Hepatocyte (in vitro differentiated cells): ENCODE results near the gene FBLL1. TPM values are rescaled to one million over a fixed set of nuclear protein-coding genes. Genes with fewer than 3 reads are reported as not detected.

ENCODE experiments used
- DNase-seq: peaks from one replicate; pipeline ENCODE4 v3.0.0-alpha.2; 2016; ENCODE audit warnings: low spot score
- H2AFZ ChIP-seq: fragments of 200-600 bp; sonication (generic); 2 replicates; pipeline ENCODE4 v1.6.0; 2016; ENCODE audit warnings: antibody characterized with exemption, mild to moderate bottlenecking
- H3K27ac ChIP-seq: fragments of 200-600 bp; sonication (generic); 2 replicates; pipeline ENCODE4 v1.5.1; 2016; ENCODE audit warnings: mild to moderate bottlenecking
- H3K27me3 ChIP-seq: fragments of 200-600 bp; sonication (generic); 2 replicates; pipeline ENCODE4 v1.6.1; 2016
- H3K36me3 ChIP-seq: fragments of 200-600 bp; sonication (generic); replicated peaks from 2 replicates; pipeline ENCODE4 v1.5.1; 2016; ENCODE audit warnings: low read depth; ENCODE audit not compliant: insufficient read depth
- H3K4me1 ChIP-seq: fragments of 200-600 bp; sonication (generic); 2 replicates; pipeline ENCODE4 v1.5.1; 2016; ENCODE audit warnings: mild to moderate bottlenecking, moderate library complexity; ENCODE audit not compliant: insufficient read depth
- H3K4me2 ChIP-seq: fragments of 200-600 bp; sonication (generic); 2 replicates; pipeline ENCODE4 v1.6.0; 2016
- H3K4me3 ChIP-seq: fragments of 200-600 bp; sonication (generic); 2 replicates; pipeline ENCODE4 v1.5.1; 2016; ENCODE audit warnings: mild to moderate bottlenecking
- H3K79me2 ChIP-seq: fragments of 200-600 bp; sonication (generic); 2 replicates; pipeline ENCODE4 v1.6.0; 2017; ENCODE audit warnings: mild to moderate bottlenecking
- H3K9me2 ChIP-seq: fragments of 200-600 bp; sonication (generic); replicated peaks from 2 replicates; pipeline ENCODE4 v1.6.0; 2017; ENCODE audit warnings: mild to moderate bottlenecking; ENCODE audit not compliant: insufficient read depth
- H3K9me3 ChIP-seq: fragments of 200-600 bp; sonication (generic); 2 replicates; pipeline ENCODE4 v1.5.1; 2016; ENCODE audit warnings: low read depth, mild to moderate bottlenecking
- H4K20me1 ChIP-seq: fragments of 200-600 bp; sonication (generic); 2 replicates; pipeline ENCODE4 v1.6.0; 2016; ENCODE audit warnings: mild to moderate bottlenecking; ENCODE audit not compliant: insufficient read depth, poor library complexity, severe bottlenecking
- EZH2 ChIP-seq: fragments of 200-600 bp; sonication (generic); IDR thresholded peaks from 2 replicates; pipeline ENCODE4 v1.6.1; 2016; ENCODE audit warnings: antibody characterized with exemption, mild to moderate bottlenecking, borderline replicate concordance
- EZH2phosphoT487 ChIP-seq: fragments of 200-600 bp; sonication (generic); IDR thresholded peaks from one replicate; pipeline ENCODE4 v1.6.1; 2018; ENCODE audit warnings: antibody characterized with exemption, mild to moderate bottlenecking, low read depth, moderate library complexity; ENCODE audit not compliant: unreplicated experiment, severe bottlenecking
- WGBS: methylation state at CpG from one replicate; pipeline ENCODE4 v1.1.6; 2016; ENCODE audit warnings: low lambda C conversion rate; ENCODE audit errors: missing lambda C conversion rate; 5-methylcytosine and 5-hydroxymethylcytosine counted together
- polyA plus RNA-seq: library from polyadenylated mRNA; unstranded; fragments of >200 nt; fragmentation: Nextera tagmentation; extraction: Ambion mirVana; gene quantifications from 2 replicates; pipeline ENCODE4 v1.2.1, GENCODE V29; 2016
- total RNA-seq: library from RNA; depleted of rRNA; stranded (reverse); fragments of >200 nt; gene quantifications from 2 replicates; pipeline ENCODE4 v1.2.3, GENCODE V29; 2014
- TF ChIP-seq, protein P1 (sequence below): fragments of 200-600 bp; sonication (generic); IDR thresholded peaks from 2 replicates; pipeline ENCODE4 v1.5.1; 2016; ENCODE audit warnings: antibody characterized with exemption, mild to moderate bottlenecking; ENCODE audit not compliant: poor library complexity

FBLL1 gene
- total and polyA plus RNA-seq, 2 experiments from 2014 or later, result 1.7 to 2.4 TPM

DNA sequence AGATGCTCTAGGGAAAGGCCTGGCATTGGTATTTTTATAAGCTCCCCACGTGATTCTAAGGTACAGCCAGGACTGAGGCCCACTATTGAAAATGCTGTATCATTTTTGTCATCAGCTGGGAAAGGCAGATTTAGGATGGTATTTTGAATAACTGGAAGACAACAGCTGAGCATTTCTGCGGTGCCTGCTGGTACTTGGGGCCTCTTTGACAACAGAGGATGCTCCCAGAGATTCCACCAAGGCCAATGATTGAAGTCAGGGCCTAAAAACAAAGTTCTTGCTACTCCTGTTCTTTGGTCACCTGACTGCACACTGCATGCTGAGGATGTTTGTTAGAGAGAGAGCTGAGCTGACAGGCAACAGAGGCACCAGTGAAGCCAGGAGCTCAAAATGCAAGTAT lies 8.1 kb downstream of the FBLL1 start:
- H2AFZ ChIP-seq, result no peak overlapping the region
- no peaks in the 10 kb centered on the region for H3K79me2 ChIP-seq
- H3K36me3 ChIP-seq, result no peaks in the 10 kb centered on the region
- no peak for DNase-seq
- no peaks in the 10 kb centered on the region for H3K9me2 ChIP-seq
- H3K27ac ChIP-seq, result no peak overlapping the region
- WGBS, result 53% methylated on average over 2 of the region's 2 CpGs
- H3K4me3 ChIP-seq, result no peak overlapping the region
- no peaks in the 10 kb centered on the region for H3K9me3 ChIP-seq
- no peak for TF ChIP-seq EZH2
- TF ChIP-seq EZH2phosphoT487, result no peak
- TF ChIP-seq, protein P1, sequence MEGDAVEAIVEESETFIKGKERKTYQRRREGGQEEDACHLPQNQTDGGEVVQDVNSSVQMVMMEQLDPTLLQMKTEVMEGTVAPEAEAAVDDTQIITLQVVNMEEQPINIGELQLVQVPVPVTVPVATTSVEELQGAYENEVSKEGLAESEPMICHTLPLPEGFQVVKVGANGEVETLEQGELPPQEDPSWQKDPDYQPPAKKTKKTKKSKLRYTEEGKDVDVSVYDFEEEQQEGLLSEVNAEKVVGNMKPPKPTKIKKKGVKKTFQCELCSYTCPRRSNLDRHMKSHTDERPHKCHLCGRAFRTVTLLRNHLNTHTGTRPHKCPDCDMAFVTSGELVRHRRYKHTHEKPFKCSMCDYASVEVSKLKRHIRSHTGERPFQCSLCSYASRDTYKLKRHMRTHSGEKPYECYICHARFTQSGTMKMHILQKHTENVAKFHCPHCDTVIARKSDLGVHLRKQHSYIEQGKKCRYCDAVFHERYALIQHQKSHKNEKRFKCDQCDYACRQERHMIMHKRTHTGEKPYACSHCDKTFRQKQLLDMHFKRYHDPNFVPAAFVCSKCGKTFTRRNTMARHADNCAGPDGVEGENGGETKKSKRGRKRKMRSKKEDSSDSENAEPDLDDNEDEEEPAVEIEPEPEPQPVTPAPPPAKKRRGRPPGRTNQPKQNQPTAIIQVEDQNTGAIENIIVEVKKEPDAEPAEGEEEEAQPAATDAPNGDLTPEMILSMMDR, result no peak
- H4K20me1 ChIP-seq, result no peaks in the 10 kb centered on the region
- no peaks in the 10 kb centered on the region for H3K4me1 ChIP-seq
- no peaks in the 10 kb centered on the region for H3K27me3 ChIP-seq
- H3K4me2 ChIP-seq, result no peak overlapping the region

DNA sequence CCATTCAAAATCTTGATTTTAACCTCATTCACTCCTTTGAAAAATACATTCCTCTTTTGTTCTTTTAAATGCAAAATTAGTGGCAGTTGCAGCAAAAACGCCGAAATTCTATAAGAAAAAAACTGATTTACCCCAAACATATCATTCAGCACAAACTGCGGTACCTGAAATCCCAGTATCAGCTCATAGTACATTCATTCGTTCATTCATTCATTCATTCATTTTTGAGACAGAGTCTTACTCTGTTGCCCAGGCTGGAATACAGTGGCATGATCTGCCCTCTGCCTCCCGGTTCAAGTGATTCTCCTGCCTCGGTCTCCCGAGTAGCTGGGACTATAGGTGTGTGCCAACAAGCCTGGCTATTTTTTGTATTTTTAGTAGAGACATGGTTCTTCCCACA lies 20.4 kb downstream of the FBLL1 start:
- TF ChIP-seq, protein P1, result no peak
- TF ChIP-seq EZH2, result no peak
- TF ChIP-seq EZH2phosphoT487, result no peak
- H3K4me3 ChIP-seq, result no peak overlapping the region
- H3K27me3 ChIP-seq, result no peaks in the 10 kb centered on the region
- peaks cover 15% of the 10 kb centered on the region for H4K20me1 ChIP-seq
- H3K27ac ChIP-seq, result no peak overlapping the region
- DNase-seq, result no peak
- H3K4me1 ChIP-seq, result no peaks in the 10 kb centered on the region
- peaks cover 30% of the 10 kb centered on the region for H3K79me2 ChIP-seq
- H3K9me3 ChIP-seq, result no peaks in the 10 kb centered on the region
- no peak overlapping the region for H3K4me2 ChIP-seq
- WGBS, result over 99% methylated on average over 7 of the region's 7 CpGs
- H3K9me2 ChIP-seq, result no peaks in the 10 kb centered on the region
- H2AFZ ChIP-seq, result no peak overlapping the region
- peaks cover 6% of the 10 kb centered on the region for H3K36me3 ChIP-seq

DNA sequence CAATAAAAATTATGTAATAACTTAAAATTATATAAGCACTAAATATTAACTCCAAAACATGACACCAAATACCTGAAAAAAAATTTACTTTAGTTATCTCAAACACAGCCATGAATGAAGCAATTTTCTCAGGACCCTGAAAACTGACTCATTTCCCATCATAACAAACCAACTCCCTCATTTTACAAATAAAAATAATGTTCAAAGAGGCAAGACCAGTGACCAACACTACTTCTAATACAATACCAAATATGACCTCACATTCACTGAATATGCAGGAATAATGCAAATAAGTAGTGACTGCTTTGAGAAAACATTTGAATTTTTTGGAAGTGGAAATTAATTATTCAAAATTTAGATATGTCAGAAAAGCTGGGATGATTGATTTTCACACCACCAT lies 21.6 kb downstream of the FBLL1 start:
- no peak overlapping the region for H3K27ac ChIP-seq
- no peak overlapping the region for H3K4me3 ChIP-seq
- DNase-seq, result no peak
- peaks cover 15% of the 10 kb centered on the region for H4K20me1 ChIP-seq
- no peaks in the 10 kb centered on the region for H3K4me1 ChIP-seq
- H3K27me3 ChIP-seq, result no peaks in the 10 kb centered on the region
- no peaks in the 10 kb centered on the region for H3K9me2 ChIP-seq
- no peak overlapping the region for H3K4me2 ChIP-seq
- TF ChIP-seq, protein P1, result no peak
- TF ChIP-seq EZH2 (no peak), EZH2phosphoT487 (no peak)
- peaks cover 6% of the 10 kb centered on the region for H3K36me3 ChIP-seq
- no peak overlapping the region for H2AFZ ChIP-seq
- H3K79me2 ChIP-seq, result peaks cover 33% of the 10 kb centered on the region
- H3K9me3 ChIP-seq, result no peaks in the 10 kb centered on the region

DNA sequence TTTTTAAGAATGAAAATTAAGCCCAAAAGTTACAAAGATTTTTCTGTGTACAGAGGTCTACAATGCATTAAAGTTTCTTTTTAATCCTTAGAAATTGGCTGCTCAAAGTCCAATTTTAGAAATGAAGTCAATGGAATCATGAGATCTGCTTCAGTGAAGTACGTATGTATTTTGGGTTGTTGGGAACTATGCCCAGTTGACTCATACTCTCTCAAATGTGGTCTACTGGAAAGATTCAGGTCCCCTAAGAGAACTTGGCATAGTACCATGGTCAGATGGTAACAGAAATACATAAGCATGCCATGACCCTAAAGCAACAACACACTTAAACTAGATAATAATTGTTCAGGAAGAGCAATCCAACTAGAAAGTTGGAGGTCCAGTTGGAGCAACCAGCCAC lies 23.0 kb downstream of the FBLL1 start:
- peaks cover 6% of the 10 kb centered on the region for H3K36me3 ChIP-seq
- H3K9me2 ChIP-seq, result no peaks in the 10 kb centered on the region
- no peaks in the 10 kb centered on the region for H3K9me3 ChIP-seq
- no peak overlapping the region for H3K4me2 ChIP-seq
- DNase-seq, result no peak
- TF ChIP-seq EZH2 (no peak), EZH2phosphoT487 (no peak)
- TF ChIP-seq, protein P1, result no peak
- peaks cover 46% of the 10 kb centered on the region for H3K79me2 ChIP-seq
- no peak overlapping the region for H2AFZ ChIP-seq
- H3K27ac ChIP-seq, result no peak overlapping the region
- no peak overlapping the region for H3K4me3 ChIP-seq
- H3K4me1 ChIP-seq, result no peaks in the 10 kb centered on the region
- no peaks in the 10 kb centered on the region for H3K27me3 ChIP-seq
- 87% methylated on average over 1 of the region's 1 CpG for WGBS
- peaks cover 15% of the 10 kb centered on the region for H4K20me1 ChIP-seq
